ENCODE measurements around the gene CHST1. TPM values are rescaled to one million over a fixed set of nuclear protein-coding genes. Genes with fewer than 3 reads are reported as not detected.

CHST1 gene
- total RNA-seq, 1 donor from 2014 or later, result not detected

DNA sequence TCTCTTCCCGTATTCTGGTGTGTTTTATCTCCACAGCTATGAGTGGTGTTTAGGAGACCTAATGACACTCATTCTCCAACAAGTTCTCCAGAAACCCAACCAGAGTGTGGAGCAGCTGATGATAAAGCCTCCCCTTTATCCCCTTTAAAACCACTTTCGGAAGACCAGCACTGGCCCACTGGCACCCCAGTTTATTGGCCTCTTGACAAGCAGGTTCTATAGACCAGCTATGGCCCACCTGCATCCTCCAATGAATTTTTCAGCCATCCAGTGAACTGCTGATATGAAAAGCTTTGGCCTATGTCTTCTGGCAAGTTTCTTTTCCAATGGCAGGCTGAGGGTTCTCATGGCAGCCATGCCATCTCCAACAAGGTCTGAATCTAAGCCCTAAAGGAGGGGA lies 27.4 kb downstream of the CHST1 start:
- Histone ChIP-seq H3F3A (ENCODE audit: low read depth) (no peaks in the 10 kb centered on the region), H4K20me1 (ENCODE audit: low read depth) (no peaks in the 10 kb centered on the region), H3K4me3 (no peak overlapping the region), H2AFZ (replicated peaks) (no peak overlapping the region), H3K9me3 (ENCODE audit: low read depth) (no peaks in the 10 kb centered on the region), H3K9ac (no peak overlapping the region), H3K36me3 (no peaks in the 10 kb centered on the region), H3K79me2 (ENCODE audit: low read depth) (no peaks in the 10 kb centered on the region), H3K27ac (no peak overlapping the region), H3K4me2 (no peak overlapping the region), H3K27me3 (peaks cover 10% of the 10 kb centered on the region), H3K4me1 (no peaks in the 10 kb centered on the region)
- peaks cover 9% of the 10 kb centered on the region for H3K9me3 Mint-ChIP-seq
- no peak for DNase-seq (ENCODE audit: low spot score)
- H3K36me3 Mint-ChIP-seq, result no peaks in the 10 kb centered on the region
- TF ChIP-seq CTCF (IDR thresholded peaks at IDR 0.05), result no peak
- TF ChIP-seq EZH2phosphoT487 (IDR thresholded peaks at IDR 0.05), result no peak
- no peak for TF ChIP-seq EZH2 (IDR thresholded peaks at IDR 0.05)
- no peak overlapping the region for H3K4me3 Mint-ChIP-seq
- H3K27me3 Mint-ChIP-seq (ENCODE audit: insufficient read depth, low read depth), result peaks cover 7% of the 10 kb centered on the region
- no peak overlapping the region for H3K27ac Mint-ChIP-seq
- H3K4me1 Mint-ChIP-seq, result no peaks in the 10 kb centered on the region

DNA sequence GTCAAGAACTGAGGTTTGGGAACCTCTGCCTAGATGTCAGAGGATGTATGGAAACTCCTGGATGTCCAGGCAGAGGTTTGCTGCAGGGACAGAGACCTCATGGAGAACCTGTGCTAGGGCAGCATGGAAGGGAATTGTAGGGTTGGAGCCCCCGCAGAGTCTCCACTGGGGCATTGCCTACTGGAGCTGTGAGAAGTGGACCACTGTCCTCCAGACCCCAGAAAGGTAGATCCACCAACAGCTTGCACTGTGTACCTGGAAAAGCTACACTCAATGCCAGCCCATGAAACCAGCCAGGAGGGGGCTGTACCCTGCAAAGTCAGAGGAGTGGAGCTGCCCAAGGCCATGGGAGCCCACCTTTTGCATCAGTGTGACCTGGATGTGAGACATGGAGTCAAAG lies 29.5 kb downstream of the CHST1 start:
- H3K27ac ChIP-seq, result no peak overlapping the region
- H3K9ac ChIP-seq, result no peak overlapping the region
- no peaks in the 10 kb centered on the region for H3F3A ChIP-seq (ENCODE audit: low read depth)
- Mint-ChIP-seq H3K36me3 (no peaks in the 10 kb centered on the region), H3K4me3 (no peak overlapping the region), H3K27me3 (ENCODE audit: insufficient read depth, low read depth) (peaks cover 9% of the 10 kb centered on the region), H3K9me3 (peaks cover 20% of the 10 kb centered on the region), H3K4me1 (no peaks in the 10 kb centered on the region), H3K27ac (no peak overlapping the region)
- no peaks in the 10 kb centered on the region for H4K20me1 ChIP-seq (ENCODE audit: low read depth)
- H3K4me1 ChIP-seq, result no peaks in the 10 kb centered on the region
- H3K79me2 ChIP-seq (ENCODE audit: low read depth), result no peaks in the 10 kb centered on the region
- H2AFZ ChIP-seq (replicated peaks), result no peak overlapping the region
- no peaks in the 10 kb centered on the region for H3K36me3 ChIP-seq
- H3K27me3 ChIP-seq, result peaks cover 20% of the 10 kb centered on the region
- H3K9me3 ChIP-seq (ENCODE audit: low read depth), result no peaks in the 10 kb centered on the region
- TF ChIP-seq EZH2 (IDR thresholded peaks at IDR 0.05) (no peak), CTCF (IDR thresholded peaks at IDR 0.05) (no peak), EZH2phosphoT487 (IDR thresholded peaks at IDR 0.05) (no peak)
- no peak for DNase-seq (ENCODE audit: low spot score)
- H3K4me3 ChIP-seq, result no peak overlapping the region
- no peak overlapping the region for H3K4me2 ChIP-seq

- Mint-ChIP-seq H3K36me3 (no peaks in the 10 kb centered on the region), H3K4me3 (no peak overlapping the region), H3K4me1 (no peaks in the 10 kb centered on the region), H3K27ac (no peak overlapping the region), H3K27me3 (ENCODE audit: insufficient read depth, low read depth) (peaks cover 5% of the 10 kb centered on the region), H3K9me3 (peaks cover 11% of the 10 kb centered on the region)
- no peak for DNase-seq (ENCODE audit: low spot score)
- H3K9me3 ChIP-seq (ENCODE audit: low read depth), result no peaks in the 10 kb centered on the region
- no peaks in the 10 kb centered on the region for H3K4me1 ChIP-seq
- H3K4me3 ChIP-seq, result no peak overlapping the region
- H3K79me2 ChIP-seq (ENCODE audit: low read depth), result no peaks in the 10 kb centered on the region
- H3K27me3 ChIP-seq, result peaks cover 54% of the 10 kb centered on the region
- no peak overlapping the region for H3K9ac ChIP-seq
- no peak overlapping the region for H3K27ac ChIP-seq
- no peak overlapping the region for H3K4me2 ChIP-seq
- no peak overlapping the region for H2AFZ ChIP-seq (replicated peaks)
- no peaks in the 10 kb centered on the region for H3F3A ChIP-seq (ENCODE audit: low read depth)
- no peaks in the 10 kb centered on the region for H3K36me3 ChIP-seq
- no peak for TF ChIP-seq EZH2 (IDR thresholded peaks at IDR 0.05)
- TF ChIP-seq EZH2phosphoT487 (IDR thresholded peaks at IDR 0.05), result no peak
- TF ChIP-seq CTCF (IDR thresholded peaks at IDR 0.05), result no peak
- H4K20me1 ChIP-seq (ENCODE audit: low read depth), result no peaks in the 10 kb centered on the region
Measured at GRCh38 chr11:45625611-45626010, 39.8 kb downstream of the CHST1 start.
